HUES64 (cell line): ENCODE results near the gene INMT.

Source experiments
- H3K27ac ChIP-seq: 2 replicates; pipeline ENCODE4 v1.7.0; 2013; ENCODE audit warnings: low read depth, low read length, inconsistent platforms
- H3K27me3 ChIP-seq: 2 replicates; pipeline ENCODE4 v1.6.1; 2013; ENCODE audit warnings: mild to moderate bottlenecking, low read length; ENCODE audit not compliant: insufficient read depth
- H3K36me3 ChIP-seq: 2 replicates; pipeline ENCODE4 v1.6.1; 2013; ENCODE audit warnings: mild to moderate bottlenecking, low read length; ENCODE audit not compliant: insufficient read depth
- H3K4me1 ChIP-seq: 2 replicates; pipeline ENCODE4 v1.6.1; 2013; ENCODE audit warnings: mild to moderate bottlenecking, low read length, moderate library complexity; ENCODE audit not compliant: insufficient read depth
- H3K4me3 ChIP-seq: 2 replicates; pipeline ENCODE4 v1.5.1; 2013; ENCODE audit warnings: mild to moderate bottlenecking, low read length, moderate library complexity
- H3K9ac ChIP-seq: 2 replicates; pipeline ENCODE4 v1.6.1; 2013; ENCODE audit warnings: mild to moderate bottlenecking, low read depth, low read length
- H3K9me3 ChIP-seq: 2 replicates; pipeline ENCODE4 v1.6.1; 2013; ENCODE audit warnings: low read depth, low read length; ENCODE audit not compliant: insufficient read depth
- WGBS: fragments of 150-250, 120-280 bp; methylation state at CpG from one replicate; pipeline ENCODE4 v1.1.7; 2013; ENCODE audit warnings: missing lambda C conversion rate; 5-methylcytosine and 5-hydroxymethylcytosine counted together

The INMT gene

DNA sequence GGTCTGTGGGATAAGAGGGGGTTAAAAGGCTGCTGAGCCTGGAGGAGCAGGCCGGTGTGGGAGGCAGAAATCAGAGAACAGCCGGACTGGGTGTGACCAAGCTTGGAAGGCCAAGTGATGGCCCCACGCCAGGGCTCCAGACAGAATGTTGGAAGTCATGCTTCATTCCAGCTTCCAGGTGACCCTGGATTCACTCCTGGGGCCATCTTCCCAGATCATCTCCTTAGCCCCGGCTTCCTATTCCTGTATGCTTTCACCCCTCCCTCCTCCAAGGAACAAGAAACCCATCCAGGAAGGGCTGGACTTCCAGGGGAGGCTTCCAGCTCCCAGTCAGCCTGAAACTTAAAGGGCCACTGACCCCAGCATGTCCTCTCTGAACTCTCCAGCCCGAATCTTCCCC, 1.0 kb downstream of the INMT start:
- Histone ChIP-seq H3K27me3 (no peaks in the 10 kb centered on the region), H3K27ac (no peak overlapping the region), H3K4me3 (no peak overlapping the region), H3K9ac (no peak overlapping the region), H3K36me3 (no peaks in the 10 kb centered on the region), H3K4me1 (no peaks in the 10 kb centered on the region), H3K9me3 (no peaks in the 10 kb centered on the region)
- 86% methylated on average over 5 of the region's 5 CpGs for WGBS

DNA sequence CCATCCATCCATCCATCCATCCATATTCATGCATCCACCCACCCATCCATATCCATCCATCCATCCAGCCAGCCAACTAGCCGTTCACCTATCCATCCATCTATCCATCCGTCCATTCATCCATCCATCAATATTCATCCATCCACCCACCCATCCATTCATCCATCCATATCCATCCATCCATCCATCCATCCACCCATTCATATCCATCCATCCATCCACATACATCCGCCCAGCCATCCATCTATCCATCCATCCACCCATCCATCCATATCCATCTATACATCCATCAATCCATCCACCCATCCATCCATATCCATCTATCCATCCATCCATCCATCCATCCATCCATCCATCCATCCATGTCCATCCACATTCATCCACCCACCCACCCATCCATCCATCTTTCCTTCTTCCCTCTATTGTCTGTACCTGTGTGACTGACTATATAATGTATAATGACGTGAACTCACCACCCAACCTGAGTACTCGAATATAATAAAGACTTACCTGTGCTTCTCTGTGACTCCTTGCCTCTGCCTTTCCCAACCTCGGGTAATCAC, 2.5 kb downstream of the INMT start:
- no peak overlapping the region for H3K4me3 ChIP-seq
- H3K36me3 ChIP-seq = no peaks in the 10 kb centered on the region
- H3K9ac ChIP-seq = no peak overlapping the region
- no peaks in the 10 kb centered on the region for H3K4me1 ChIP-seq
- no peak overlapping the region for H3K27ac ChIP-seq
- no peaks in the 10 kb centered on the region for H3K27me3 ChIP-seq
- no peaks in the 10 kb centered on the region for H3K9me3 ChIP-seq
- WGBS = 79% methylated on average over 6 of the region's 6 CpGs

DNA sequence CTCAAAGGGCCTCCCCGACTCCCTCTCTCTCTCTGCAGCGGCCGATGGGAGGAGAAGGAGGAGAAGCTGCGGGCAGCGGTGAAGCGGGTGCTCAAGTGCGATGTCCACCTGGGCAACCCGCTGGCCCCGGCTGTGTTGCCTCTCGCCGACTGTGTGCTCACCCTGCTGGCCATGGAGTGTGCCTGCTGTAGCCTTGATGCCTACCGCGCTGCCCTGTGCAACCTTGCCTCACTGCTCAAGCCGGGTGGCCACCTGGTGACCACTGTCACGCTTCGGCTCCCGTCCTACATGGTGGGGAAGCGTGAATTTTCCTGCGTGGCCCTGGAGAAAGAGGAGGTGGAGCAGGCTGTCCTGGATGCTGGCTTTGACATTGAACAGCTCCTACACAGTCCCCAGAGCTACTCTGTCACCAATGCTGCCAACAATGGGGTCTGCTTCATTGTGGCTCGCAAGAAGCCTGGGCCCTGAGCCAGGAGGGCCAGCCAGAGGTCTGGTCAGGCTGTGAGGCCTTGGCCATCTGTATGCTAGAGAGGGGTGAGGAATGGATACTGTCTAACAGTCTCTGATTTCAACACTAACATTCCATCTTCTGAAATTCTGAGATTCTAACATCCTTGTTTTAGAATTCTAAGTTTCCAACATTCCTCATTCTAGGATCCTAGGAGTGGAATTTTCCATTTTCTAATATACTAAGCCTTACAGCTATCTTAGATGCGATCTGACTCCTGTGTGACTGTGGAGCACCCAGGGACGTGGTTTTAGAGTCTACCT, 3.6 kb downstream of the INMT start:
- no peak overlapping the region for H3K27ac ChIP-seq
- no peaks in the 10 kb centered on the region for H3K27me3 ChIP-seq
- no peaks in the 10 kb centered on the region for H3K36me3 ChIP-seq
- H3K4me3 ChIP-seq = no peak overlapping the region
- H3K9ac ChIP-seq = no peak overlapping the region
- WGBS = 93% methylated on average over 22 of the region's 22 CpGs
- H3K4me1 ChIP-seq = no peaks in the 10 kb centered on the region
- H3K9me3 ChIP-seq = no peaks in the 10 kb centered on the region

GRCh38 chr7:30757342-30757692, 5.4 kb downstream of the INMT start:
- Histone ChIP-seq H3K9ac (no peak overlapping the region), H3K4me3 (no peak overlapping the region), H3K27me3 (no peaks in the 10 kb centered on the region), H3K4me1 (no peaks in the 10 kb centered on the region), H3K36me3 (no peaks in the 10 kb centered on the region), H3K27ac (no peak overlapping the region), H3K9me3 (no peaks in the 10 kb centered on the region)
- 71% methylated on average over 6 of the region's 6 CpGs for WGBS

DNA sequence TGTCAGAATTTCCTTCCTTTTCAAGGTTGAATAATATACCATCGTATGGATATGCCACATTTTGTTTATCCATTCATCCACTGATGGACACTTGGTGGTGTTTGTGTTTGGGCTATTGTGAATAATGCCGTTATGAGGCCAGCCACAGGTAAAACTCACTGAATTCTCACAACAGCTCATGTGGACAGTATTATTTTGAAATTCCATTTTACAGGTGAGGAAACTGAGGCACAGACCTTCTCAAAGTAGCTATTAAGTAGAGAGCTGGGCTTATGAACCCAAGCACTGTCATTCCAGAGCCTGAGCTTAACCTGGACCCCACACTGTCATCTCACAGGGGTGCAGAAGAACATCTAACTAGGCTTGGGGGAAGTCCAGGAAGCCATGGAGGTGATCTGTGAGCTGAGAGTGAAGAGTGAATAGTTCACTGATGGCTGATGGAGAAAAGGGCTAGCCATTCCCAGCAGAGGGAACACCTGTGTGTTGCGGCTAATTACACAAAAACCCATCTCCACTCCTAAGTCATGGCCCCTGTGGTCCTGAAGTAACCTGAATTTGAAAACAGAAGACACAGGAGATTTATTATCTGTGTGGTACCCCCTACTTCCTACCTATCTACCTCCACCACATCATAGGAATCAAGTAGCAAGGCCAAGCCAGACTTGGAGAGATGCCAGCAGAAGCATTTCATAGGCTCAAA, 8.7 kb downstream of the INMT start:
- Histone ChIP-seq H3K27ac (no peak overlapping the region), H3K27me3 (no peaks in the 10 kb centered on the region), H3K36me3 (no peaks in the 10 kb centered on the region), H3K4me3 (no peak overlapping the region), H3K9ac (no peak overlapping the region), H3K9me3 (no peaks in the 10 kb centered on the region), H3K4me1 (no peaks in the 10 kb centered on the region)
- 95% methylated on average over 3 of the region's 3 CpGs for WGBS

GRCh38 chr7:30761214-30762156, 9.6 kb downstream of the INMT start:
- Histone ChIP-seq H3K9me3 (no peaks in the 10 kb centered on the region), H3K27ac (no peak overlapping the region), H3K27me3 (no peaks in the 10 kb centered on the region), H3K4me3 (no peak overlapping the region), H3K4me1 (no peaks in the 10 kb centered on the region), H3K36me3 (no peaks in the 10 kb centered on the region), H3K9ac (no peak overlapping the region)
- 89% methylated on average over 12 of the region's 13 CpGs for WGBS

DNA sequence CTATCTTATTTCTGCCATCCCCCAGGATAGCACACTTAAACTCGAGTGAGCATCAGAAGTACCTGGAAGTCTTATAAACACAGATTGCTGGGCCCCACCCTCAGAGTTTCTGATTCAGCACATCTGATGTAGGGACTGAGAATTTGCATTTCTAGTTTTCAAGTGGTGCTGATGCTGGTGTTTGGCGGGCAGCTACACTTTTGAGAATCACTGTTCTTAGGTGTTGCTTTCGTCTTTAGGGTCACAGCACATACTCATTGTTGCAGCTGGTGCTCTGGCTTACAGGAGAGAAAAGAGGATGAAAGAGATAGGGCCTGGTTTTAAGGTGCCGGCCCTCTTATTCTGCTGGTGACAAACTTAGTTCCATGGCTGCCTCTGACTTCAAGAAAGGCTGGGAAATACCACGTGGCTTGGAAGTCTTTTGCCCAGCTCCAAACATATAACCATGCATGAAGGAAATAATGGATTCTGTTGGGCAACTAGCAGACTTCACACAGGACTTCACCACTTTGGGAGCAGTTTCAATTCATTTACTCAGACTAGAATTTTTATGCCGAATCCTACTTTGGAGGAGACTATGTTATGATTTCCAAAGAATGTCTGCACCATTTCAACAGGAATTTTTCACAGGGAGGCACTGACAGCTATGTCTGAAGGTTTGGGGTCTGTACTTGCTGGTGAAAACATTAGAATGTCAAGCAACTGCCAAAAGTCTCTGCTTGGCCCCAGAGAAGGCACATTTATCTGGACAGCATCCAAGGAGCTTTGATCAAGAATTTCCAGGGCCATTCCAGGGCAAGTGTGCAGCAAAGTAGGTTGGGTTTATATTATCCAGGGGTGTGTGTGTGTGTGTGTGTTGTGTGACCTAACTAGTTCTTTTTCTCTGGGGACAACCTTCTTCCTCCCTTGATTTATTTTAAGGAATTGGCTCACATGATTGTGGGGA, 12.4 kb downstream of the INMT start:
- Histone ChIP-seq H3K36me3 (no peaks in the 10 kb centered on the region), H3K27ac (no peak overlapping the region), H3K9ac (no peak overlapping the region), H3K27me3 (no peaks in the 10 kb centered on the region), H3K9me3 (no peaks in the 10 kb centered on the region), H3K4me3 (no peak overlapping the region), H3K4me1 (no peaks in the 10 kb centered on the region)
- 84% methylated on average over 6 of the region's 6 CpGs for WGBS

DNA sequence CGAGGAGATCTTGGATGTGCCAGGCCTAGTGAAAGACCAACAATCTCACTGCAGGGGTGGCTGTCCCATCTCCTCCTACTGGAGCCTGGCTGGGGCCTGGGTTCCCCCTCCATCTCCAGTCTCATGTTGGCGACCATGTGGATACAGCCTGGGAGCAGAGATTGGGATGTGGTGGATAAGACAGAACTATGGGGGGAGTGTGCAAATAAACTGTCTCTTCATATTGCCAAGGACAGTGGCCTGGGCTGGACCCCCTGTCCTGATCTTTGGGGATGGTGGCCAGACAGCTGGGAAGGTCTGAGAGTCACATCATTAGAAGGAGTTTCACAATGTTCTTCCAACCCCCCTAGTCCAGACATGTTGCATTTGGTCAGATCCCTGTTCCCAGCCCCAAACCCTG, 13.5 kb downstream of the INMT start:
- Histone ChIP-seq H3K27me3 (no peaks in the 10 kb centered on the region), H3K4me1 (no peaks in the 10 kb centered on the region), H3K4me3 (no peak overlapping the region), H3K36me3 (no peaks in the 10 kb centered on the region), H3K9me3 (no peaks in the 10 kb centered on the region), H3K27ac (no peak overlapping the region), H3K9ac (no peak overlapping the region)
- 87% methylated on average over 2 of the region's 2 CpGs for WGBS

DNA sequence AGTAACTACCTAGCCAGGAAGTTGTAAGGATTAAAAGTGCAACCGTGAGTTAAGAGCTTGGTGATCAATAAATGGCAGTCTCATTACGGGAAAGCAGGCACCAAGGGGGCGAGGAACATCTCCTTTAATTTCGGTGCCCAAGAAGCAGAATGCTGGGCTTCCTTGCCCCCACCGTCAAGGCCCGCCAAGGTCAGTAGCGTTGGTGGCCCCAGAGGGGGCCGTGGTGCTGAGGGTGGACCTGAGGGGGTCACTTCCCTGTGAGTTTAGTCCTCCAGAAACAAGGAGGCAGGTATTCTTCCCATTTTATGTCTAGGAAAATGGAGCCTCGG, 18.9 kb downstream of the INMT start:
- Histone ChIP-seq H3K27ac (no peak overlapping the region), H3K27me3 (no peaks in the 10 kb centered on the region), H3K4me1 (peaks cover 4% of the 10 kb centered on the region; the same call in 1 of the 2 replicates), H3K9me3 (no peaks in the 10 kb centered on the region), H3K9ac (peak overlapping the region; percentile 72), H3K4me3 (peak overlapping the region; percentile 97), H3K36me3 (no peaks in the 10 kb centered on the region)
- 46% methylated on average over 9 of the region's 9 CpGs for WGBS

DNA sequence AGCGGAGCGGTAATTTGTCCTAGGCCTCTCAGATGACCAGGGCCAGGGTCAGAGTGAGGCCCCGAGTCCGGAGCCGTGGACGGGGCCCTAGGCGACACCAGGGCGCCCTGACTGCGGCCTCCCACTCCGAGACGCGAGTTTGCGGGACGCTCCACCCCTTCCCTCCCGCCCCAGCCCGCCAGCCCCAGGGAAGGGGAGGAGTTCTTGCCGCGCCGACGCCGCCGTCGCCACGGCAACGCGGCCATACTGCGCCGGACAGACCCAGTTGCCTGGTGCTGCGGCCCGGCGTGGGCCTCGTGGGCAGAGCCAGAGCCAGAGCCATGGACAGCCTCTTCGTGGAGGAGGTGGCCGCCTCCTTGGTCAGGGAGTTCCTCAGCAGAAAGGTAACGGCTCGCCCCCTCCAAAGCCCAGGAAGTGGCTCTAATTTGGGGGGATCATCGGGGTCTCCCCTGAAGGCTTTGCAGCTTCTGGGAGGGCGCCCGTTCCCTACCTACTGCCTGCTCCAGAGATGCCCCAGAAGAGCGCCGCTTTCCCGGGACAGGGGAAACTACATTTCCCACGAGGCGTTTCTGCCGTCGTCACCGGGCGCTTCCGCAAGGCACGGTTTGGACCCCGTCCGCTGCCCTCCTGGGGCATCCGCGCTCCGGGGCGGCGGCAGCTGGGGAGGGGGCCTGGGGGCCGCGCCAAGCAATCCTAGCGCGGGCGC, 19.4 kb downstream of the INMT start, which contains the start of gene MINDY4:
TSS of gene MINDY4 (plus strand) at position 244 of the 706 bp plus-strand sequence. CDS start at position 321, 77 bp downstream.
- no peaks in the 10 kb centered on the region for H3K27me3 ChIP-seq
- no peaks in the 10 kb centered on the region for H3K36me3 ChIP-seq
- peaks cover 4% of the 10 kb centered on the region; the same call in 1 of the 2 replicates for H3K4me1 ChIP-seq
- H3K4me3 ChIP-seq = peak within 1 kb of the TSS; percentile 97
- H3K27ac ChIP-seq = peak within 1 kb of the TSS; percentile 64
- 1% methylated on average over 62 of the region's 62 CpGs for WGBS
- peak within 1 kb of the TSS; percentile 84 for H3K9ac ChIP-seq
- no peaks in the 10 kb centered on the region for H3K9me3 ChIP-seq
